ENCODE results near the gene RFX8.
"Not testable (repeated sequence)": the region's sequence is repeated elsewhere in the genome, so short reads cannot be mapped to it uniquely, and the experiment has no call there.

Gene RFX8

GRCh38 chr2:101486994-101487393 is 12.1 kb upstream of the RFX8 start:
- no peak for DNase-seq (ENCODE audit: low read depth in 1 of 2, low spot score in 1 of 2)

GRCh38 chr2:101486258-101486701 is 11.4 kb upstream of the RFX8 start:
- peak in 1 of 2 donors; percentile 4 for DNase-seq (ENCODE audit: low read depth in 1 of 2, low spot score in 1 of 2)

- no peak for DNase-seq (ENCODE audit: low read depth in 1 of 2, low spot score in 1 of 2)
These were observed 10.9 kb upstream of the RFX8 start for GRCh38 chr2:101485856-101486255.

DNA sequence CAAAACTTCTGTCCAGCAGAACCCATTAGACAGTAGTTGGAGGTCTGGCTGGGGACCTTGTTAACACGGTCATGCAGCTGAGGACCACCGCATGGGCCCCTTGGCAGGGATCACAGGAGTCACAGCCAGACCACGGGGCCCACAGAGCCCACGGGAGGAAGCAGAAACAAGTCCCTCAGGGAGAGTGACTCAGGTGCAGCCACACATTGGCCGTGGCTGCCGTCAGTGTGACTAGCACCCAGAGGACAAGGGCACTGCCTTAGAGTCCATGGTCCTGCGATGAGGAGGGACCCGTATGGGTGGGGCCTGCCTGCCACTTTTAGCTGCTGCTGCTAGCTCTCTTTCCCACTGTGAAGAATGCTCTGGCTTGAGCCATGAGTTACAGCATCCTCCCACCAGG is 5.9 kb upstream of the RFX8 start:
- DNase-seq (ENCODE audit: low read depth in 1 of 2, low spot score in 1 of 2): no peak

GRCh38 chr2:101479810-101480209 is 4.9 kb upstream of the RFX8 start:
- no peak for DNase-seq (ENCODE audit: low read depth in 1 of 2, low spot score in 1 of 2)

DNA sequence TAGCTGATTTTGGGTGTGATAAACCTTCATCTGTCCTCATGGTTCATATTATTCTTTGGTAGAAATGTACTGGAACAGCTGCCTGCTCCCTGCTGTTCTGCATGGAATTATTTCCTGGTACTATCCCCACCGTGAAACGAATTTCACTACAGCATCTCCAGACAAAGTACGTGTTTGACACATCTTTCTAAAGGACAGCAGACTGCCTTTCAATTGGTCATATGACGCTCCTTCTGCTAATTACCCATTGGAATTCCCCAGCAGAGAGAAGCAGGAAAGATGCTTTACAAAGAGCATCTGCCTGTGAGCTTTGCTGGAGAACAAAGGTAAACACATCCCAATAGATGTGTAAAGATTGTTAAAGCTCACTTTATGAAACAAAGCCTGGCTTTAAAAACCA is 4.4 kb upstream of the RFX8 start:
- no peak for DNase-seq (ENCODE audit: low read depth in 1 of 2, low spot score in 1 of 2)

- no peak for DNase-seq (ENCODE audit: low read depth in 1 of 2, low spot score in 1 of 2)
These were observed 3.5 kb upstream of the RFX8 start for GRCh38 chr2:101478181-101479001.

GRCh38 chr2:101477556-101477955 is 2.6 kb upstream of the RFX8 start:
- DNase-seq (ENCODE audit: low read depth in 1 of 2, low spot score in 1 of 2): no peak

- DNase-seq (ENCODE audit: low read depth in 1 of 2, low spot score in 1 of 2): no peak
These were observed 1.8 kb upstream of the RFX8 start for GRCh38 chr2:101476605-101477208.

GRCh38 chr2:101473911-101474701 is 806 bp downstream of the RFX8 start:
- DNase-seq (ENCODE audit: low read depth in 1 of 2, low spot score in 1 of 2): peak in 1 of 2 donors; percentile 4

GRCh38 chr2:101473591-101473910 is 1.4 kb downstream of the RFX8 start:
- no peak for DNase-seq (ENCODE audit: low read depth in 1 of 2, low spot score in 1 of 2)

- DNase-seq (ENCODE audit: low read depth in 1 of 2, low spot score in 1 of 2): no peak
These were observed 5.0 kb downstream of the RFX8 start for GRCh38 chr2:101469863-101470262.

DNA sequence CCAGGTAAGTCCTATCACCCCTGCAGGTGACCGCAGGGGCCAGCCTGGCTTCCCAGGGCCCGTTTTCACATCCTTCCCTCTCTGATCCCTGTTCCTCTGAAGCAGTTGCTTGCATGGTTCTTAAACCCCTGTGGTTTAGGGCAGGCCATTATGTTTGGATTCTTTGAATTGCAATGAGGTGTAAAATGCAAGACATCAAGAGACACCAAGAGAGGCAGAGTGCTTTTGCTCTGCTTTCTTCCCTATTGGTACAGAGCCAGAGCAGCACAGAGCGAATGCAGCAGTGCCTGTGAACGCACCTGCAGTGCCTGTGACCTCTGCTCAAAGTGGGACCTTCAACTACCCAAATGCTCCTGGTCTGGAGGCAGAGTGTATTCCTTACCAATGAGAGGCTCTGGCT is 7.6 kb downstream of the RFX8 start:
- DNase-seq (ENCODE audit: low read depth in 1 of 2, low spot score in 1 of 2): no peak

- no peak for DNase-seq (ENCODE audit: low read depth in 1 of 2, low spot score in 1 of 2)
These were observed 8.5 kb downstream of the RFX8 start for GRCh38 chr2:101466426-101466825.

- DNase-seq (ENCODE audit: low read depth in 1 of 2, low spot score in 1 of 2): no peak
These were observed 10.1 kb downstream of the RFX8 start for GRCh38 chr2:101464841-101465240.

DNA sequence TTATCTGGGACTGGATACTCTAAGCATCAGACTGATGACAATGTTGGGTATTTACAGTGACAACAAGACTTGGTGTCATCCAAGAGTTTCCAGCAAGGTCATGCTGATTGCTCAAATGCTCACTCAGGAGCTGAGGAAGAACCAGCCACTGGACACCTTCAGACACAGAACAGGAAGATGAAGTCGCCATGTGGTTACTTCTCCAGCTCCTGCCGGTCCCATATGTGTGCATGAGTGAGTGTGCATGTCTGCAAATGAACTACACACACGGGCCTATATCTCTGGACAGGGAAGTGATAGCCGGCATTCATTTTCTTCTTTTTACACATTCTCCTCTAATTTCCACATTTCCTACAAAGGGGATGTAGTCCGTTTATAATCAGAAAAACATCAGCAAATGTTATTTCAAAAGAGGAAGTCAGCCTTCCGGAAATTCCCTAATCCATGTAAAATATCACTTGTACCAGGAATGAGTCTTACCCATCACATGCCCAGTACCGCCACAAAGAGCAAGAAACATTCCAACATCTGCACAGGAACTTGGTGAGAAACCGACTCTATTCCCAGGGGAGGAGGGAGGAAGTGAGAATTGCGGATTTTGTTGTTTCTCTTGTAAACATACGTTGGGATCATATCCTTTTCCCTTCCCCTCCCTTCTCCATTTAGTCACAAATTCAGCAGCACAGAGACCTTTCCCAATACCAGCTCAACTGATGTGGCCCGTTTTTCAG is 10.8 kb downstream of the RFX8 start:
- no peak for DNase-seq (ENCODE audit: low read depth in 1 of 2, low spot score in 1 of 2)

DNA sequence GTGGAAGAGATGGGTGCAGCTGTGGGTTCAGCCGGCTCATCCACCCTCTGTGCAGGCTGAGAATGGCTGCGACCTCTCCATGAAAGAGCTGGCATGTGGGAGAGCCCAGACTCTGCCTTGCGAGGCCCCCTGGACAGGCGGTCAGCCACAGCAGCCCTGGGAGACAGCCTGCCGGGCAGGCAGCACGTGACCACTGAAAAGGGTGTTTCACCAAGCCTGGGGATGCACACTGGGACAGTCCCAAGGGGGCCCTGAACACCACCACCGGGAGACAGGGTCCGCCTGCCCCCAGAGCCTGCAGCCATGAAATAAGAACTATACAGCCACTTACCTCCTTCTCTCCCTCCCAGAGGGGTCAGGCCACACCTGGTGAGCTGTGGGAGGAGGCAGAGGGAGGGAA is 11.5 kb downstream of the RFX8 start:
- DNase-seq (ENCODE audit: low read depth in 1 of 2, low spot score in 1 of 2): no peak

- DNase-seq (ENCODE audit: low read depth in 1 of 2, low spot score in 1 of 2): no peak
These were observed 13.5 kb downstream of the RFX8 start for GRCh38 chr2:101461381-101461780.

DNA sequence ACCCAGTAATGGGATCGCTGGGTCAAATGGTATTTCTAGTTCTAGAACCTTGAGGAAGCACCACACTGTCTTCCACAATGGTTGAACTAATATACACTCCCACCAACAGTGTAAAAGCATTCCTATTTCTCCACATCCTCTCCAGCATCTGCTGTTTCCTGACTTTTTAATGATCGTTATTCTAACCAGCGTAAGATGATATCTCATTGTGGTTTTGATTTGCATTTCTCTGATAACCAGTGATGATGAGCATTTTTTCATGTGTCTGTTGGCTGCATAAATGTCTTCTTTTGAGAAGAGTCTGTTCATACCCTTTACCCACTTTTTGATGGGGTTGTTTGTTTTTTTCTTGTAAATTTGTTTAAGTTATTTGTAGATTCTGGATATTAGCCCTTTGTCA is 20.5 kb downstream of the RFX8 start:
- not testable (repeated sequence) for DNase-seq (ENCODE audit: low read depth in 1 of 2, low spot score in 1 of 2)

GRCh38 chr2:101450965-101451364 is 23.9 kb downstream of the RFX8 start:
- DNase-seq (ENCODE audit: low read depth in 1 of 2, low spot score in 1 of 2): no peak

DNA sequence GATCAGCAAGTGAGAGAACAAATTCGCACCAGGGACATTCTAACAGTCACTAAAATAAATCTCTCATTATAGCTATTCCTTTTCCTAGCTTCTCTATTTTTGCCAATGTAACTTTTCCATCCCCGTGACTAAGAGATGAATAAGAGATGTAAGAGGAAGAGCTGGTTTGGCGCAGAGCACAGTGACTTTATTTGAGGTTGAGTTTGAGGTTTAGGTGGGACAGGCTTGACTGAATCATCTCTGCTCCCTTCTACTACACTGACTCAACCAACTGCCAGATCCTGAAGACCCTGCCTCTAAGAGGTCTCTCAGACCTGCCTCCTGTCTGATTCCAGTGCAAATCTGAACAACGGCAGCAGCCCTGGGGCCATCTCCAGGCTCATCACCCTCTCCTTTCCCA is 28.0 kb downstream of the RFX8 start:
- DNase-seq (ENCODE audit: low read depth in 1 of 2, low spot score in 1 of 2): peak in 1 of 2 donors; percentile 5
